CD4-positive, alpha-beta T cell treated with Interleukin-10 for 1 hour (primary cell): Measurements from ENCODE around the gene CAPN15.

Source experiments
- DNase-seq: peaks from one replicate; pipeline ENCODE4 v3.0.0-alpha.2; 2020

The CAPN15 gene

DNA sequence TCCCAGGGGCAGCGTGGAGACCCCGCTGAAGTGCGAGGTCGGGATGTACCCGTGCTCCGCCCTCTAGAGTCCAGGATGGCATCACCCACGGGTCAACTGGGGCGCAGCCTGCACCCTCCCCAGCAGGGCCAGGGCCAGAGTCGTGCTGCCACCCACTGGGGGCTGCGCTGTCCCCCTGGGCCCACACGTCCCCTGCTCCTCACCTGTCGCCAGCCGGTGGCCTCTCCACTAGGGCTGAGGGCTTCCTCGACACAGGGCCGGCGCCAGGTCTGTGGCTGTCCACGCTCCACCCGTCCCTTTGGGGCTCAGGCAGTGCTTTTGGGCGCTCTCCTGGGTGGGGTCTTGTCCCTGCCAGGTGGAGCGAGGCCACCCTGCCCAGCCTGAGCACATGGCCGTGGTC is 21.1 kb downstream of the CAPN15 start:
- DNase-seq: no peak

DNA sequence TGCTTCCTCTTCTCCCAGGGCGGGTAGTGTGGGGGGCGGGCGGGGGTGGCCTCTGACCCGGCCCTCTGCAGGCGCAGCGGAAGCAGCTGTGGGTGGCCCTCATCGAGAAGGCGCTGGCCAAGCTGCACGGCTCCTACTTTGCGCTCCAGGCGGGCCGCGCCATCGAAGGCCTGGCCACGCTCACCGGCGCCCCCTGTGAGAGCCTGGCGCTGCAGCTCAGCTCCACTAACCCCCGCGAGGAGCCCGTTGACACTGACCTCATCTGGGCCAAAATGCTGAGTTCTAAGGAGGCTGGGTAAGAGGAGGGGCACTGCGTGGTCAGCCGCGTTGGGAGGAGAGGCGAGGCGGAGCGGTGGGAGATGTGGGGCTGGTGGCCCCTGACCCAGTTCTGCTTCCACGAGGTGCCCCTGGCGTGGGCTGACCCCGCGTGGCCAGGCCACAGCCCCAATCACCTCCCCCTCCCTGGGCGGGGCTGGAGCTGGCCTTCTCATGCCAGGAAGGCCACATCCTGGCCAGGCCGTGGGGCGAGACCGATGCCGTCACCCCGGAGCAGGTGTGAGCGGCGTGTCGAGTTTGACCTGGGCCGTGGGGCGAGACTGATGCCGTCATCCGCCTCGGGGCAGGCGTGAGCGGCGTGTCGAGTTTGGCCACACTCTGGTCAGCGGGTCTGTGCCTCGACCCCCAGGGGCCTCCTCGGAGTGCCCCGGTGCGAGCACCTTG is 22.2 kb downstream of the CAPN15 start:
- DNase-seq: no peak

DNA sequence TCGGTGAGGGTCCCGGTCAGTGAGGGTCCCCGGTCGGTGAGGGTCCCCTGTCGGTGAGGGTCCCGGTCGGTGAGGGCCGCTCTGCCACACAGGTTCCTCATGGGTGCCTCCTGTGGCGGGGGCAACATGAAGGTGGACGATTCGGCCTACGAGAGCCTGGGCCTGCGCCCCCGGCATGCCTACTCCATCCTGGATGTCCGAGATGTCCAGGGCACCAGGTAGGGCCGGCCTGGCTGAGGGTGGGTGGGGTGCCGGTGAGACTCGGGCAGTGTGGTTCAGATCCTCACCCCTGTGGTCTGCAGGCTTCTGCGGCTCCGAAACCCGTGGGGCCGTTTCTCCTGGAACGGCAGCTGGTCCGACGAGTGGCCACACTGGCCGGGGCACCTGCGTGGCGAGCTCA is 23.7 kb downstream of the CAPN15 start:
- DNase-seq: no peak

- no peak for DNase-seq
Measured at GRCh38 chr16:552171-552570, 24.7 kb downstream of the CAPN15 start.

- no peak for DNase-seq
Measured at GRCh38 chr16:553601-554296, 26.2 kb downstream of the CAPN15 start.

GRCh38 chr16:554297-554621 is 26.7 kb downstream of the CAPN15 start:
- DNase-seq: no peak

- no peak for DNase-seq
Measured at GRCh38 chr16:554640-555365, 27.3 kb downstream of the CAPN15 start.

DNA sequence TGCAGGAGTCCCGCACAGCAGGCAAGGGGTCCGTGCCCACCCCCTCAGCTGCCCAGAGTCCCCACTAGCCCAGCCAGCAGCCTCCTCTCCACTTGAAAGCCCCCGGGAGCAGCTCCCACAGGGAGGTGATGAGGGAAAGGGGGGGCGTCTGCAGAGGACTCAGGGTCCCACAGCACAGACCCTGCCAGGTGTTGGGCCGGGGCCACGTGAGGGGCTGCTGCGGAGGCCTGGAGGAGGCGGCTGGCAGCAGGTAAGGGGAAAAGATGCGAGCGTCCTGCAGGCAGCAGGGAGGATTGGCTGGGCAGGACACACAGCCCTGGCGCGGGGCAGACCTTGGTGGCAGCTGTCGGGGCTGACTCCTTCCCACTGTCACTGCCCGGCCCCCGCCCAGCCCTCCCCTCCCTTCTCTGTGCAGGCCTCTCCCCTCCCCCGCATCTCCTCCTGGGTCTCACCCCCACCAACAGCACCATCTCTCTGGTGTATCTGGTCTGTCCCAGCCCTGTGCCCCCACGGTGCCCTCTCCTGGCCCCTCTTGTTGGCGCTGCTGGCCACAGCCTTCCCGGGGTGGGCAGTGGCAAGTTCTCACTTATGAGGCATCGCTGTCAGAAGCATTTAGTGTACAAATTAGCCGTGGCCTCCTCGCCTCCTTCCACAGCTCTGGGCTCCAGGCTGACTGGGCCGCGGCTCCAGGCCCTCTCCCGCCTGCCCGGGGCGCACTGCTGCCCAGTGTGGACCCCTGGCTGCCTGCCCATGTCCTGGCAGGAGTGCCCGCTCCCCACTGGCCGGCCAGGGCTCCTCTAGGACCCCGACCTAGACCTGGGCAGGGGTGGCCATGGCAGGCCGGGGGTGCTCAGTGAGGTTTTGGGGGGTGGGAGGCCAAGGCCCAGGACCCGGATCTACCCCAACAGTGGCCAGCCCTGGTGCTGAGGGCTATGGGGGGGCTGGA is 28.3 kb downstream of the CAPN15 start:
- no peak for DNase-seq

DNA sequence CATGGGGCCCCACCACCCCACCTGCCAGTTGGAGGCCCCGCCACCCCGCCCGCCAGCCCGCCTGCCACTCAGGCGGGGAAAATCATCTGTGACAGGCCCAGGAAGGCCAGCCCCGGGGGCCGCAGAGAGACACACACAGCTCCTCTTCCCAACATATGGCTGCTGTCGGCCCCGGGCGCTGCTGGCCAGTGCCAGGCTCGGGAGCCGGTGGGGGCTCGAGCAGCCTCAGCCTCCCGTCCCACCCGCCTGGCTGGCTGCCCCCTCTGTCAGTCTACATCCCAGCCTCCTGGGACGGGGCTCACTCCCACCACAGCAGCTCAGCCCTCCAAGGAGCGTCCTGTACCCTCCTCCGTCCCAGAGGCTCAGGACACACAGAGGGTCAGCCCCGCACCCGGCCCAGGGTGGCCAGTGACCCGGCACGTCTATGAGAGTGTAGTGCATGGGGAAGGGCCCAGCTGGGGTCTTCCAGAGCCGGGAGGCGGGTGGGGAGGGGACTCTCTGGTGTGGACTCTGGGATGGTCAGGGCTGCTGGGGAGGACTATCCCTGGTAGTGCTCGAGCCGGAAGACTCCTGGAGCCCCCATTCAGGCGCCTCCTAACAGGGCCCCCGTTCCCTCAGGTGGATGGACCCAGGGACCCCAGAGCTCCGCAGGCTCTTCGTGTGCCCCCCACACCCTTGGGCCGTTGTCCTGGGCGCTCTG is 29.1 kb downstream of the CAPN15 start:
- DNase-seq: no peak

GRCh38 chr16:557463-558297 is 30.2 kb downstream of the CAPN15 start:
- DNase-seq: no peak

- no peak for DNase-seq
Measured at GRCh38 chr16:558298-559020, 30.9 kb downstream of the CAPN15 start.

DNA sequence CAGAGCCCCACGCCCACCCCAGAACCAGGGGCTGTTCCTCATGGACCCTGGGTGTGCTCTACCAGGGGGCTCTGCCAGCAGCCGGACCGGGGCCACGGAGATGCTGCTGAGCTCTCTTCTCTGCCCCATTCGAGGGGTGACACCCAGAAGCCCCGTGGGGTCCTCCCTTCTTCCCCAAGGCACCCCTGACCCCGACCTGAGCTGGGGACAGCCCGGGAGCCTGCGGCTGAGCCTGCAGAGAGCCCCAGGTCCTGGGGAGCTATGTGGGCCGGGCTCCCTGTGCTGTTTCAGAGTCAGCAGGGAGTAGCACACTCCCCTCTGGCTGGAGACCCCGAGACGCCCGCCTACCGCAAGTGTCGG is 31.5 kb downstream of the CAPN15 start:
- no peak for DNase-seq

DNA sequence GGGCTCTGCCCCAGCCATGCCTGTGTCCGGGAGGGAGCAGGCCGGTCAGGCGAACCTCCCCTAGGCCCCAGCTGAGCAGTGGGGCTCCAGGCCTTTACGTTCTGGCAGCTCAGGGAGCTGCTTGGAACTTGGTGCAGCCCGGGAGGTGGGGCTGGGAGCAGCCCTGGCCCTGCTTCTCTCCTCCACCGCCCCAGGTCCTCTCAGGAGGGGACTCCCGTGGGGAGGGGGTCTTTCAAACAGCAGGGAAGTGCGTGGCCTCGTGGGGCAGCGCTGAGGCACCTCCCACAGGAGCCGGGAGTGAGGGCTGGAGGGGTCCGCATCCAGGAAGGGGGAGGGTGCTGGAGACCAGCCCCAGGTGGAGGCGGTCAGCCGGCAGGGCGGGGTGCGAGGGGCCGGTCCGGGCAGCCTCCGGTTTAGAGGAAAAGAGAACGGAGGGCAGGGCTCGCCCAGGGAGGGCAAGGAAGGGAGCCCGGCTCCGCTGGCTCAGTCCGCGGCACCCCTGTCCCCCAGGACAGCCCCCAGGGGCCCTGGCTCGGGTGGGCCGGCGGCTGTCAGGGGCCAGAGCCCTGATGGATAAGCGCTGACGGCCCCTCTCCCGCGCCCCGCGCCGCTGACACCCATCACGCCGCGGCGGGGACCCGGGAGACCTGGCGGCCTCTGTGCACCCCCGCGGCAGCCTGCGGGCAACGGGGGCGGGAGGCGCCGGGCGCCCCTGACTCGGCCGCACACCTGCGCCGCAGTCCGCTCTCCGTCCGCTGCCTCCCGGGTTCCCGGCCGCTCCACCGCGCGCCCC is 32.1 kb downstream of the CAPN15 start:
- no peak for DNase-seq

GRCh38 chr16:560204-560700 is 32.7 kb downstream of the CAPN15 start, which contains the start of gene PRR35:
TSS of gene PRR35 (plus strand) at chr16:560394. CDS start at chr16:563295, 2,901 bp downstream.
- DNase-seq: no peak

DNA sequence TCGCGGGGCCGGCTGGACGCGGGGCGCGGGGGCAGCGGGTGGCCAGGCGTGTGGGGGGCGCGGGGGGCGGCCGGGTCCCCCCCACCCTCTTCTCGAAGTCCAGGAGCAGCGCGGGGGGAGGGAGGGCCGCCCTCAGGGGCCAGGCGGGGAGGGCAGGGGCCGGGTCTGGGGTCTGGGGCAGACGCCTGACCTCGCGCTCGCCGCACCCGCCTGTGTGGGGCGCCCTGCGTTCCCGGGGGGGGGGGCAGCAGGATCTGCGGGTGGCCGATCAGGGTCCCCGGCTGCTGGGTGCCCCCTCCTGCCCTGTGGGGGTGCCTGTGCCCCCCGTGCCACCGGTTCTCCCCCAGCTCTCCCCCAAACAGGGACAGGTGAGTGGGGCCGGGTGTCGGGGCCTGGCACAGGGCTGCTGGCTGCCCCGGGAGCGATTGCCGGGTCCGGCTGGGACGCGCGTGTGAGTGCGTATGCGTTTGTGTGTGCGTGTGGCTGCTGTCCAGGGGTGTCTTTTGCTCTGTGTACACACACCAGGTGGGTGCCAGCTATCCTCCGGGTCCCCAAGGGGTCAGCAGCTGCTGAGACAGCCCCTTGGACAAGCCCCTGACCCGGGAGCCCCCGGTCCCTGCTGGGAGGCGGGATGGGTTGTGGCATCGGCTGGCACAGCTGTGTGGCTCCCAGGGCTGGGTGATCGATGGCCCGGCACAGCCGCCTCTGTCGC is 33.3 kb downstream of the CAPN15 start:
- no peak for DNase-seq

DNA sequence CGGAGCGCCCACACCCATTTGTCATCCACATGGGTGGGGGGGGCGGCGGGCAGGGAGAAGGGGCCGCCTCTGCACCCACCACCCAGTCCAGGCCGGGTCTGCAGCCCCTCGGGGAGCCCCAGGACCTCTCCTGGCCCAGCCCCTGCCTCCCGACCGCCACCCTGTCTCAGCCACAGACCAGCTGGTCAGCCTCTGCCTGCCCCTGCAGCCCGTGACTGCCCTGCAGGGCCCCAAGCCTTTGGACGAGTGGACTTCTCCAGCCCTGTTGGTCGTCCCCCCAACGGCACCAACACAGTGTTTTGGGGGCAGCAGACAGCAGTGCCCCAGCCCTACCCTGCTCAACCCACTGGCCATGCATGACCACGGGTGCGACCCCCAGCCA is 33.9 kb downstream of the CAPN15 start:
- no peak for DNase-seq

GRCh38 chr16:561957-562938 is 34.7 kb downstream of the CAPN15 start:
- DNase-seq: no peak
